RWPE2 (cell line): ENCODE measurements around the gene TIGD6.
A peak's percentile ranks its signal among the peaks of the same experiment; 100 is the strongest.
"Not testable (repeated sequence)": the region's sequence is repeated elsewhere in the genome, so short reads cannot be mapped to it uniquely, and the experiment has no call there.

Source experiments
- ATAC-seq: fragments of 200-7000 bp; cut with Tn5 transposase; 3 replicates; pipeline ENCODE4 v1.9.1; 2021; ENCODE audit warnings: low read depth
- DNase-seq: peaks from one replicate; pipeline ENCODE4 v3.0.0-alpha.2; 2020; ENCODE audit warnings: low spot score
- H3K27ac ChIP-seq: fragments of 450-650 bp; 2 replicates; pipeline ENCODE4 v1.5.1; 2017; ENCODE audit warnings: mild to moderate bottlenecking; ENCODE audit not compliant: poor library complexity, severe bottlenecking
- H3K27me3 ChIP-seq: fragments of 250-450 bp; sonication (Bioruptor Pico); 2 replicates; pipeline ENCODE4 v1.5.1; 2021; ENCODE audit warnings: mild to moderate bottlenecking, moderate library complexity; ENCODE audit not compliant: insufficient read depth, poor library complexity, severe bottlenecking
- H3K36me3 ChIP-seq: fragments of 250-450 bp; sonication (Bioruptor Pico); 2 replicates; pipeline ENCODE4 v1.5.1; 2020; ENCODE audit warnings: low read depth, mild to moderate bottlenecking, moderate library complexity
- H3K4me1 ChIP-seq: fragments of 250-450 bp; sonication (Bioruptor Pico); 2 replicates; pipeline ENCODE4 v1.5.1; 2021; ENCODE audit warnings: mild to moderate bottlenecking, moderate library complexity; ENCODE audit not compliant: insufficient read depth, poor library complexity, severe bottlenecking
- H3K4me3 ChIP-seq: fragments of 250-450 bp; sonication (Bioruptor Pico); 2 replicates; pipeline ENCODE4 v1.5.1; 2021; ENCODE audit warnings: mild to moderate bottlenecking, moderate library complexity; ENCODE audit not compliant: severe bottlenecking
- H3K9me3 ChIP-seq: fragments of 250-450 bp; sonication (Bioruptor Pico); 2 replicates; pipeline ENCODE4 v1.5.1; 2021; ENCODE audit warnings: mild to moderate bottlenecking, moderate library complexity; ENCODE audit not compliant: severe bottlenecking
- TF ChIP-seq, protein P1 (sequence below): fragments of 450-650 bp; IDR thresholded peaks from one replicate; pipeline ENCODE4 v1.5.1; 2017; ENCODE audit warnings: mild to moderate bottlenecking, moderate library complexity; ENCODE audit not compliant: poor library complexity, severe bottlenecking

The TIGD6 gene

DNA sequence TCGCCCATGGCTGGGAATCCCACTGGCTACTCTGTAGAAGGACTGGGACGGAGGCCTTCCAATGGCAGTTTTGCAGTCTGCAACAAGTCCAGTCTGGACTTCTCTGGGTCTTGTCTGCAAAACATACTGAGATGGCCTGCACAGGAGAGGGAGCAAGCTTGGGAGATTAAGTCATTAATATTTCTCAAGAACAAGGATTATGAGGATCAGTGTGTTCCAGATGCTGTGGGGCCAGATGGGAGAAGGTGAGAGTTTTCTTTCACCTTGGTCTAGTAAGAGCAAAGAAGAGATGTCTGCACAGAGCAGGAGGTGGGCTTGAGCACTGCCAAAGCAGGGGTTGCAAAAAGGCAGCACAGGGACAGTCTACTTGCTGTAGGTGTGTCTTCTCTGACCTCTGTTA is 55.8 kb downstream of the TIGD6 start, which contains the start of gene PDE6A:
TSS of gene PDE6A (minus strand) at position 128 of the 400 bp plus-strand sequence. CDS start at position 8, 120 bp downstream.
- peak within 1 kb of the TSS; percentile 99 for H3K27ac ChIP-seq
- TF ChIP-seq, protein P1, sequence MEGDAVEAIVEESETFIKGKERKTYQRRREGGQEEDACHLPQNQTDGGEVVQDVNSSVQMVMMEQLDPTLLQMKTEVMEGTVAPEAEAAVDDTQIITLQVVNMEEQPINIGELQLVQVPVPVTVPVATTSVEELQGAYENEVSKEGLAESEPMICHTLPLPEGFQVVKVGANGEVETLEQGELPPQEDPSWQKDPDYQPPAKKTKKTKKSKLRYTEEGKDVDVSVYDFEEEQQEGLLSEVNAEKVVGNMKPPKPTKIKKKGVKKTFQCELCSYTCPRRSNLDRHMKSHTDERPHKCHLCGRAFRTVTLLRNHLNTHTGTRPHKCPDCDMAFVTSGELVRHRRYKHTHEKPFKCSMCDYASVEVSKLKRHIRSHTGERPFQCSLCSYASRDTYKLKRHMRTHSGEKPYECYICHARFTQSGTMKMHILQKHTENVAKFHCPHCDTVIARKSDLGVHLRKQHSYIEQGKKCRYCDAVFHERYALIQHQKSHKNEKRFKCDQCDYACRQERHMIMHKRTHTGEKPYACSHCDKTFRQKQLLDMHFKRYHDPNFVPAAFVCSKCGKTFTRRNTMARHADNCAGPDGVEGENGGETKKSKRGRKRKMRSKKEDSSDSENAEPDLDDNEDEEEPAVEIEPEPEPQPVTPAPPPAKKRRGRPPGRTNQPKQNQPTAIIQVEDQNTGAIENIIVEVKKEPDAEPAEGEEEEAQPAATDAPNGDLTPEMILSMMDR, result no peak
- no peaks in the 10 kb centered on the region for H3K27me3 ChIP-seq
- peaks cover 32% of the 10 kb centered on the region for H3K4me1 ChIP-seq
- no peak within 1 kb of the TSS for H3K4me3 ChIP-seq
- no peak for DNase-seq
- no peaks in the 10 kb centered on the region for H3K9me3 ChIP-seq
- ATAC-seq, result no peak; the same call in 2 of the 3 replicates
- no peaks in the 10 kb centered on the region for H3K36me3 ChIP-seq

DNA sequence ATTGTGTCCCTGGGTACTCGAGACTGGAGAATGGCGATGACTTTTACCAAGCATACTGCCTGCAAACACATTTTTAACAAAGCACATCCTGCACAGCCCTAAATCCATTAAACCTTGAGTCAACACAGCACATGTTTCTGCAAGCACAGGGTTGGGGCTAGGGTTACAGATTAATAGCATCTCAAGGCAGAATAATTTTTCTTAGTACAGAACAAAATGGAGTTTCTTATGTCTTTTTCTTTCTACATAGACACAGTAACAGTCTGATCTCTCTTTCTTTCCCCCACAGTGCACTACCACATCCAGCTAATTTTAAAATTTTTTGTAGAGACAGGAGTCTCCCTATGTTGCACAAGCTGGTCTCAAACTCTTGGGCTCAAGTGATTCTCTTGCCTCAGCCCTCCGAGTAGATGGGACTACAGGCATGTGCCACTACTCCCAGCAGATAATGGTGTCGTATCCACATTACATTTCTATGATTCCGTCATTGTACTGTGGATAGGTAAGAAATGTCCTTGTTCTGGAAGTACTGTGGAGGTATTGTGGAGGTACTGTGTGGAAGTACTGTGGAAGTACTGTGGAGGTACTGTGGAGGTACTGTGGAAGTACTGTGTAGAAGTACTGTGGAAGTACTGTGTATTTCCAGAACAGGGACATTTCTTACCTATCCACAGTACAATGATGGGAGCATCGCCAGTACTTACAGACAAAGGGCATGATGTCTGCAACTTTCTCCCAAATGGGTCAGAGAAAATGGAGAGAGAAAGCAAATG is 57.1 kb downstream of the TIGD6 start:
- H3K4me3 ChIP-seq, ATAC-seq, H3K27me3 ChIP-seq, DNase-seq, H3K9me3 ChIP-seq, H3K36me3 ChIP-seq: not testable (repeated sequence)
- Histone ChIP-seq H3K4me1 (peaks cover 40% of the 10 kb centered on the region), H3K27ac (peak overlapping the region; percentile 99)
